NT2/D1 (cell line): Measurements from ENCODE around the gene MYO9B.

ENCODE experiments used
- YY1 ChIP-seq: IDR thresholded peaks from 2 replicates; pipeline ENCODE4 v1.6.1; 2011; ENCODE audit not compliant: insufficient read length, insufficient read depth
- ZNF274 ChIP-seq: IDR thresholded peaks from 2 replicates; pipeline ENCODE4 v1.6.1; 2011; ENCODE audit warnings: mild to moderate bottlenecking, low read depth, low read length

GRCh38 chr19:17035842-17036424 is 39.6 kb upstream of the MYO9B start:
- TF ChIP-seq ZNF274 (no peak), YY1 (no peak)
